ENCODE results near the gene SIRT2. TPM values are rescaled to one million over a fixed set of nuclear protein-coding genes. Genes with fewer than 3 reads are reported as not detected.

The SIRT2 gene
- total and polyA plus RNA-seq, 2 of the 13 experiments (the other 11 are each of a cell fraction or from before 2014, with no cell fraction given): 22.3 to 26.1 TPM

DNA sequence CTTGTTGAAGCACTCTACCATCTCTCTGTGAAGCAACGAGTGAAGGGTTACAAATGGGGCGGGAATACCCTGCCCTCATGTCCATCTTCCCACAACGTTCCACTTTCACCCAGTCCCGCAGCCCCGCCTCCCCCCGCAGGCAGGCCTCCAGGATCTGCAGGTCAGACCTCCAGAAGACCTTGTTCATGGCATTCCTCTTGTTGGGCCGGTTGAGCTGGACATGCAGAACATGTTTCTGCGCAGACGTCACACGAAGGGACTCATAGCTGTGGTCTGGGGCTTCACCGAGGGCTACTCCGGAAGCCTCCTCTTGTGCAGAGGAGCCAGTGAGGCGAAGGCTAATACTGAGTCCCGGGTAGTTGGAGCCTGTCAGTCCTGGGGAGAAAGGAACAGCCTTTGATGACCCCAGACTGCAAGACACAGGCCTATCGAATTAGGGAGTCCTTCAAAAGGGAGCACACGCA lies 68.2 kb downstream of the SIRT2 start (continued):
- TF ChIP-seq, protein P1, sequence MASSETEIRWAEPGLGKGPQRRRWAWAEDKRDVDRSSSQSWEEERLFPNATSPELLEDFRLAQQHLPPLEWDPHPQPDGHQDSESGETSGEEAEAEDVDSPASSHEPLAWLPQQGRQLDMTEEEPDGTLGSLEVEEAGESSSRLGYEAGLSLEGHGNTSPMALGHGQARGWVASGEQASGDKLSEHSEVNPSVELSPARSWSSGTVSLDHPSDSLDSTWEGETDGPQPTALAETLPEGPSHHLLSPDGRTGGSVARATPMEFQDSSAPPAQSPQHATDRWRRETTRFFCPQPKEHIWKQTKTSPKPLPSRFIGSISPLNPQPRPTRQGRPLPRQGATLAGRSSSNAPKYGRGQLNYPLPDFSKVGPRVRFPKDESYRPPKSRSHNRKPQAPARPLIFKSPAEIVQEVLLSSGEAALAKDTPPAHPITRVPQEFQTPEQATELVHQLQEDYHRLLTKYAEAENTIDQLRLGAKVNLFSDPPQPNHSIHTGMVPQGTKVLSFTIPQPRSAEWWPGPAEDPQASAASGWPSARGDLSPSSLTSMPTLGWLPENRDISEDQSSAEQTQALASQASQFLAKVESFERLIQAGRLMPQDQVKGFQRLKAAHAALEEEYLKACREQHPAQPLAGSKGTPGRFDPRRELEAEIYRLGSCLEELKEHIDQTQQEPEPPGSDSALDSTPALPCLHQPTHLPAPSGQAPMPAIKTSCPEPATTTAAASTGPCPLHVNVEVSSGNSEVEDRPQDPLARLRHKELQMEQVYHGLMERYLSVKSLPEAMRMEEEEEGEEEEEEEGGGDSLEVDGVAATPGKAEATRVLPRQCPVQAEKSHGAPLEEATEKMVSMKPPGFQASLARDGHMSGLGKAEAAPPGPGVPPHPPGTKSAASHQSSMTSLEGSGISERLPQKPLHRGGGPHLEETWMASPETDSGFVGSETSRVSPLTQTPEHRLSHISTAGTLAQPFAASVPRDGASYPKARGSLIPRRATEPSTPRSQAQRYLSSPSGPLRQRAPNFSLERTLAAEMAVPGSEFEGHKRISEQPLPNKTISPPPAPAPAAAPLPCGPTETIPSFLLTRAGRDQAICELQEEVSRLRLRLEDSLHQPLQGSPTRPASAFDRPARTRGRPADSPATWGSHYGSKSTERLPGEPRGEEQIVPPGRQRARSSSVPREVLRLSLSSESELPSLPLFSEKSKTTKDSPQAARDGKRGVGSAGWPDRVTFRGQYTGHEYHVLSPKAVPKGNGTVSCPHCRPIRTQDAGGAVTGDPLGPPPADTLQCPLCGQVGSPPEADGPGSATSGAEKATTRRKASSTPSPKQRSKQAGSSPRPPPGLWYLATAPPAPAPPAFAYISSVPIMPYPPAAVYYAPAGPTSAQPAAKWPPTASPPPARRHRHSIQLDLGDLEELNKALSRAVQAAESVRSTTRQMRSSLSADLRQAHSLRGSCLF (CRISPR knock-in tag; IDR thresholded peaks at IDR 0.05; ENCODE audit: borderline replicate concordance): no peak
- TF ChIP-seq, protein P2, sequence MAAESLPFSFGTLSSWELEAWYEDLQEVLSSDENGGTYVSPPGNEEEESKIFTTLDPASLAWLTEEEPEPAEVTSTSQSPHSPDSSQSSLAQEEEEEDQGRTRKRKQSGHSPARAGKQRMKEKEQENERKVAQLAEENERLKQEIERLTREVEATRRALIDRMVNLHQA (CRISPR knock-in tag; IDR thresholded peaks at IDR 0.05): no peak
- TF ChIP-seq ZNF160 (CRISPR knock-in tag; IDR thresholded peaks at IDR 0.05): no peak
- no peak; the same call in 1 of the 2 replicates for TF ChIP-seq TBX2 (CRISPR knock-in tag; IDR thresholded peaks at IDR 0.05; ENCODE audit: borderline replicate concordance)
- TF ChIP-seq SMC3 (IDR thresholded peaks at IDR 0.05; ENCODE audit: low read length): peak; percentile 12; the same call in 1 of the 2 replicates
- peak; percentile 61; the same call in 1 of the 2 replicates for TF ChIP-seq ETV5 (CRISPR knock-in tag; IDR thresholded peaks at IDR 0.05; ENCODE audit: borderline replicate concordance)
- no peak for TF ChIP-seq NCOA1 (CRISPR knock-in tag; IDR thresholded peaks at IDR 0.05)
- no peak for TF ChIP-seq ZNF326 (CRISPR knock-in tag; IDR thresholded peaks at IDR 0.05; ENCODE audit: borderline replicate concordance)
- no peak; the same call in none of the 2 replicates for TF ChIP-seq ZMYM4 (CRISPR knock-in tag; IDR thresholded peaks at IDR 0.05)
- no peak for TF ChIP-seq RFX5 (IDR thresholded peaks at IDR 0.05; ENCODE audit: low read depth, low read length)
- TF ChIP-seq ADNP (CRISPR knock-in tag; IDR thresholded peaks at IDR 0.05): peak; percentile 32; the same call in 1 of the 2 replicates
- TF ChIP-seq, protein P3, sequence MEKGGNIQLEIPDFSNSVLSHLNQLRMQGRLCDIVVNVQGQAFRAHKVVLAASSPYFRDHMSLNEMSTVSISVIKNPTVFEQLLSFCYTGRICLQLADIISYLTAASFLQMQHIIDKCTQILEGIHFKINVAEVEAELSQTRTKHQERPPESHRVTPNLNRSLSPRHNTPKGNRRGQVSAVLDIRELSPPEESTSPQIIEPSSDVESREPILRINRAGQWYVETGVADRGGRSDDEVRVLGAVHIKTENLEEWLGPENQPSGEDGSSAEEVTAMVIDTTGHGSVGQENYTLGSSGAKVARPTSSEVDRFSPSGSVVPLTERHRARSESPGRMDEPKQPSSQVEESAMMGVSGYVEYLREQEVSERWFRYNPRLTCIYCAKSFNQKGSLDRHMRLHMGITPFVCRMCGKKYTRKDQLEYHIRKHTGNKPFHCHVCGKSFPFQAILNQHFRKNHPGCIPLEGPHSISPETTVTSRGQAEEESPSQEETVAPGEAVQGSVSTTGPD (CRISPR knock-in tag; IDR thresholded peaks at IDR 0.05): no peak
- no peak for TF ChIP-seq TMF1 (CRISPR knock-in tag; IDR thresholded peaks at IDR 0.05; ENCODE audit: low read depth)
- TF ChIP-seq, protein P4, sequence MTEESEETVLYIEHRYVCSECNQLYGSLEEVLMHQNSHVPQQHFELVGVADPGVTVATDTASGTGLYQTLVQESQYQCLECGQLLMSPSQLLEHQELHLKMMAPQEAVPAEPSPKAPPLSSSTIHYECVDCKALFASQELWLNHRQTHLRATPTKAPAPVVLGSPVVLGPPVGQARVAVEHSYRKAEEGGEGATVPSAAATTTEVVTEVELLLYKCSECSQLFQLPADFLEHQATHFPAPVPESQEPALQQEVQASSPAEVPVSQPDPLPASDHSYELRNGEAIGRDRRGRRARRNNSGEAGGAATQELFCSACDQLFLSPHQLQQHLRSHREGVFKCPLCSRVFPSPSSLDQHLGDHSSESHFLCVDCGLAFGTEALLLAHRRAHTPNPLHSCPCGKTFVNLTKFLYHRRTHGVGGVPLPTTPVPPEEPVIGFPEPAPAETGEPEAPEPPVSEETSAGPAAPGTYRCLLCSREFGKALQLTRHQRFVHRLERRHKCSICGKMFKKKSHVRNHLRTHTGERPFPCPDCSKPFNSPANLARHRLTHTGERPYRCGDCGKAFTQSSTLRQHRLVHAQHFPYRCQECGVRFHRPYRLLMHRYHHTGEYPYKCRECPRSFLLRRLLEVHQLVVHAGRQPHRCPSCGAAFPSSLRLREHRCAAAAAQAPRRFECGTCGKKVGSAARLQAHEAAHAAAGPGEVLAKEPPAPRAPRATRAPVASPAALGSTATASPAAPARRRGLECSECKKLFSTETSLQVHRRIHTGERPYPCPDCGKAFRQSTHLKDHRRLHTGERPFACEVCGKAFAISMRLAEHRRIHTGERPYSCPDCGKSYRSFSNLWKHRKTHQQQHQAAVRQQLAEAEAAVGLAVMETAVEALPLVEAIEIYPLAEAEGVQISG (CRISPR knock-in tag; IDR thresholded peaks at IDR 0.05): no peak; the same call in 1 of the 2 replicates
- no peak for TF ChIP-seq ZNF282 (IDR thresholded peaks at IDR 0.05; ENCODE audit: partially characterized antibody)
- no peak for TF ChIP-seq PRPF4 (IDR thresholded peaks at IDR 0.05; ENCODE audit: low read depth, low read length, poor library complexity, severe bottlenecking)
- TF ChIP-seq ZFX (CRISPR knock-in tag; IDR thresholded peaks at IDR 0.05; ENCODE audit: low read depth): no peak; the same call in 1 of the 2 replicates
- no peak for TF ChIP-seq PCBP1 (IDR thresholded peaks at IDR 0.05; ENCODE audit: borderline replicate concordance, low read depth, low read length)
- TF ChIP-seq ISX (CRISPR knock-in tag; conservative IDR thresholded peaks at IDR 0.05): peak; percentile 65; the same call in 1 of the 2 replicates
- 0 out of 2 replicates have a peak, but pooled peaks have one; percentile 25 for TF ChIP-seq ZNF180 (CRISPR knock-in tag; IDR thresholded peaks at IDR 0.05; ENCODE audit: borderline replicate concordance, low read depth)
- TF ChIP-seq KLF11 (CRISPR knock-in tag; IDR thresholded peaks at IDR 0.05): no peak

Measured in HepG2 (cell line).